Cardiac muscle cell (in vitro differentiated cells and primary cell): Measurements from ENCODE around the gene BTBD7. TPM values are rescaled to one million over a fixed set of nuclear protein-coding genes. Genes with fewer than 3 reads are reported as not detected.

ENCODE experiments used
- DNase-seq, 2 donors: peaks; one replicate each; pipeline versions ENCODE4 v3.0.0 to v3.0.0-alpha.2; 2010 to 2017; ENCODE audit warnings: low read depth in 1 of 2, low spot score in 1 of 2
- H3K27ac ChIP-seq: fragments of 200-600 bp; sonication (generic); 2 replicates; pipeline ENCODE4 v1.5.1; 2016
- H3K27me3 ChIP-seq: fragments of 200-600 bp; sonication (generic); 2 replicates; pipeline ENCODE4 v1.6.0; 2016; ENCODE audit warnings: control low read depth
- H3K36me3 ChIP-seq: fragments of 200-600 bp; sonication (generic); 2 replicates; pipeline ENCODE4 v1.5.1; 2016; ENCODE audit warnings: control low read depth
- H3K4me1 ChIP-seq: fragments of 200-600 bp; sonication (generic); 2 replicates; pipeline ENCODE4 v1.8.1; 2017; ENCODE audit warnings: low read depth, mild to moderate bottlenecking, mixed run types
- H3K4me3 ChIP-seq: fragments of 200-600 bp; sonication (generic); 2 replicates; pipeline ENCODE4 v1.5.1; 2016; ENCODE audit warnings: mild to moderate bottlenecking
- H3K9me3 ChIP-seq: fragments of 200-600 bp; sonication (generic); 2 replicates; pipeline ENCODE4 v1.5.1; 2017; ENCODE audit warnings: low read depth, mild to moderate bottlenecking, control low read depth
- CTCF ChIP-seq: IDR thresholded peaks from 2 replicates; pipeline ENCODE4 v1.5.1; 2012; ENCODE audit warnings: low read depth, mild to moderate bottlenecking, low read length
- polyA plus RNA-seq: library from polyadenylated mRNA; unstranded; fragments of >200 nt; fragmentation: Nextera tagmentation; extraction: Ambion mirVana; gene quantifications from 2 replicates; pipeline ENCODE4 v1.2.1, GENCODE V29; 2016
- total RNA-seq: library from RNA; depleted of rRNA; stranded (reverse); fragments of >200 nt; gene quantifications from 2 replicates; pipeline ENCODE4 v1.2.3, GENCODE V29; 2016

The BTBD7 gene
- total and polyA plus RNA-seq, 2 experiments from 2014 or later: 19.4 to 21.7 TPM

DNA sequence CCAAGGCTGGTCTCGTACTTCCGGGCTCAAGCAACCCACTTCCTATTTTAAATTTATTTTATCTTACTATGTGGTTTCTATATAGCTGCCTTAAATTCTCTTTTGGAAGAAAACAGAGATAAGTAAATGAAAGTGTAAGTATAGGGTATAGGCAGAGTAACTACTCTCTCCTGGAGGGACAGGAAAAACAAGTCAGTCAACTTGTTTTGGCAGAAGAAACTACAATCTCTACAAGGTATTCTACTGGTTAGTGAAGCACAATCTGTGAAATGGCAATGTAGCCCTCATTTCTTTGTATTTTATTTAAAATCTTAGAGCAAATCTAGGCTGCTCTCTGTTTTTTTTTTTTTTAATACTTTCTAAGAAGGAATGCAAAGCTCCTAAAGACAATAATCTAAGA lies 70.4 kb downstream of the BTBD7 start:
- Histone ChIP-seq H3K4me3 (no peak overlapping the region), H3K27ac (no peak overlapping the region), H3K27me3 (no peaks in the 10 kb centered on the region), H3K4me1 (peaks cover 4% of the 10 kb centered on the region), H3K36me3 (peaks cover 21% of the 10 kb centered on the region), H3K9me3 (no peaks in the 10 kb centered on the region)
- no peak for DNase-seq
- TF ChIP-seq CTCF: no peak

DNA sequence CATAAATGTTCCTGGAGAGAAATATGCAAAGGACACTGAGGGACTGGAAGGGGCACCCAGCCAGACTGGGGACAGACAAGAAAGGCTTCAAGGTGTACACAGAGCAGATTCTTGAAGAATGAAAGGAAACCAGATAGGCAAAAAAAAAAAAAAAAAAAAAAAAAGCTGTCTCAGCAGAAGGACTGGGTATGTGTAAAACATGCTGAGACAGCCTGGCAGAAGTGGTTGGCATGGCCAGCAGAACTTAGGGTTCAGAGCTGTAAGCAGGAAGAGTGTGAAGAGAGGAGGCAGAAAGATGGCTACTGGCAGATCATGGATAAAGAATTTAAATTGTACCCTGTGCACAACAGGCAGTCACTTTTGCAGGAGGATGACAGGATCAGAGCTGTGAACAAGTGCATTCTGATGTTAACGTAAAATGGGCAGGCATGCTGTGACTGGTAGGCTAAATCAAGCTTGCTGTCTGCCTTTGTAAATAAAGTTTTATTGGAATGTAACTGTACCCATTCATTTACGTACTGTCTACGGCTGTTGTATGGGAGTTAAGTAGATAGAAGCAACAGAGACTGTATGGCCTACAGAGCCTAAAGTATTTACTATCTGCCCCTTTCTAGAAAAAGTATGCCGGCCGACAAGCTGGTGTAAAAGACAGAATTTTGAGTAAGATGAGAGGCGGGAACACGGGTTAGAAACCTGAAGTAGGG lies 83.6 kb downstream of the BTBD7 start:
- Histone ChIP-seq H3K27ac (no peak overlapping the region), H3K36me3 (peaks cover 41% of the 10 kb centered on the region), H3K4me3 (no peak overlapping the region), H3K4me1 (no peaks in the 10 kb centered on the region), H3K9me3 (no peaks in the 10 kb centered on the region), H3K27me3 (no peaks in the 10 kb centered on the region)
- no peak for DNase-seq
- TF ChIP-seq CTCF: no peak

DNA sequence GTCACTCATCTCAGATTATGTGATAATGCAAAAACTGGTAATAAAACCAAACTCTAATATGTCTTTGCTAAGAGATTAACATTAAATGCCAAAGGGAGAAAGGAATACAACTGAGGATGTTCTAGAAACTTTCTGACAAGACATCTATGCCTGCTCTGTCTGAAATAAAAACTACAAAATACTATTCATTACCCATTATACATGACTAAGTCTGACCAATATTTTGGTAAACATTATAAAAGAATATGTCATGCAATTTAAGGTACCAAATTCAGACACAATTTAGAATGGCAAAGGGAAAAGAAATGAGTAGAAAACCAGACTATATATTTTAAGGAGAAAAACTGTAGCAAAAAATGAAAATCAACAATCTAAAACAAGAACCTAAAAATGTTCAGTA lies 86.3 kb downstream of the BTBD7 start:
- no peaks in the 10 kb centered on the region for H3K9me3 ChIP-seq
- H3K4me1 ChIP-seq: no peaks in the 10 kb centered on the region
- DNase-seq: no peak
- H3K27me3 ChIP-seq: no peaks in the 10 kb centered on the region
- no peak overlapping the region for H3K27ac ChIP-seq
- H3K4me3 ChIP-seq: no peak overlapping the region
- H3K36me3 ChIP-seq: peaks cover 44% of the 10 kb centered on the region
- no peak for TF ChIP-seq CTCF

- Histone ChIP-seq H3K4me1 (no peaks in the 10 kb centered on the region), H3K36me3 (peaks cover 43% of the 10 kb centered on the region), H3K27ac (no peak overlapping the region), H3K27me3 (no peaks in the 10 kb centered on the region), H3K4me3 (no peak overlapping the region), H3K9me3 (no peaks in the 10 kb centered on the region)
- DNase-seq: no peak
- no peak for TF ChIP-seq CTCF
Measured at GRCh38 chr14:93245764-93246420, 86.9 kb downstream of the BTBD7 start.

DNA sequence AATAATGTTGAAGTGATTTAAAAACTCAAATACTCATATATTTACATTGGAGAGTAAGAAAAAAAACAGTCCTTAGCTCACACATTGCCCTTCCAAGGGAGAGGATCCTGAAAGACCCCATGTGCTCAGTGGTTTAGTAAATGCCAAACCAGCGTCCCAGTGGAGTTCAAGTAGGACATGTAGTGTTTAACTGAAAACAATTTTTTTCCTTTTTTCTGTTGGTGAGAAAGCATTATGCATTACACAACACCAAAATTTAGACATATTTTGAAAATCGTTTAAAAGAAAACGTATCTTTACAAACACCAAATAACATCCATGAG lies 92.2 kb downstream of the BTBD7 start:
- no peaks in the 10 kb centered on the region for H3K27me3 ChIP-seq
- H3K27ac ChIP-seq: no peak overlapping the region
- no peaks in the 10 kb centered on the region for H3K4me1 ChIP-seq
- H3K9me3 ChIP-seq: no peaks in the 10 kb centered on the region
- no peak for TF ChIP-seq CTCF
- H3K4me3 ChIP-seq: no peak overlapping the region
- H3K36me3 ChIP-seq: peaks cover 30% of the 10 kb centered on the region
- DNase-seq: peak in 1 of 2 donors; percentile 6
